SU-DHL-6 (cell line): ENCODE measurements around the gene GTF3C1.

ENCODE experiments used
- H2AFZ ChIP-seq: fragments of 200-600 bp; sonication (generic); 2 replicates; pipeline ENCODE4 v1.6.1; 2014; ENCODE audit warnings: low read depth, mild to moderate bottlenecking, moderate library complexity, mixed read lengths, antibody characterized with exemption, low read length; ENCODE audit not compliant: severe bottlenecking
- H3F3A ChIP-seq: fragments of 200-600 bp; shearing (Covaris generic); 2 replicates; pipeline ENCODE4 v1.6.0; 2016; ENCODE audit warnings: antibody characterized with exemption, mild to moderate bottlenecking; ENCODE audit not compliant: insufficient read depth
- H3K27ac ChIP-seq: fragments of 200-600 bp; sonication (generic); 2 replicates; pipeline ENCODE4 v1.5.1; 2016; ENCODE audit warnings: low read depth, mild to moderate bottlenecking, low read length, moderate library complexity, mixed read lengths
- H3K27me3 ChIP-seq: fragments of 200-600 bp; sonication (generic), shearing (Covaris generic); 2 replicates; pipeline ENCODE4 v1.6.0; 2014; ENCODE audit warnings: mild to moderate bottlenecking, low read length
- H3K36me3 ChIP-seq: fragments of 200-600 bp; sonication (generic); 2 replicates; pipeline ENCODE4 v1.6.1; 2014; ENCODE audit warnings: mild to moderate bottlenecking, low read length, mixed read lengths
- H3K4me2 ChIP-seq: fragments of 300-600, 200-600 bp; shearing (Covaris generic), sonication (generic); 2 replicates; pipeline ENCODE4 v1.6.0; 2014; ENCODE audit warnings: low read length, low read depth, mild to moderate bottlenecking; ENCODE audit not compliant: poor library complexity, severe bottlenecking
- H3K4me3 ChIP-seq: fragments of 200-600 bp; sonication (generic); 2 replicates; pipeline ENCODE4 v1.5.1; 2014; ENCODE audit warnings: antibody characterized with exemption, low read length, mild to moderate bottlenecking, mixed read lengths; ENCODE audit not compliant: insufficient read depth, poor library complexity, severe bottlenecking
- H3K79me2 ChIP-seq: fragments of 200-600 bp; sonication (generic); 2 replicates; pipeline ENCODE4 v1.6.1; 2014; ENCODE audit warnings: mild to moderate bottlenecking, low read length, moderate library complexity; ENCODE audit not compliant: insufficient read depth
- H3K9ac ChIP-seq: fragments of 200-600 bp; sonication (generic); 2 replicates; pipeline ENCODE4 v1.7.0; 2014; ENCODE audit warnings: mild to moderate bottlenecking, low read length
- H3K9me2 ChIP-seq: fragments of 200-600 bp; sonication (generic); replicated peaks from 2 replicates; pipeline ENCODE4 v1.6.1; 2014; ENCODE audit warnings: low read length; ENCODE audit not compliant: insufficient read depth
- H3K9me3 ChIP-seq: fragments of 200-600 bp; sonication (generic); 2 replicates; pipeline ENCODE4 v1.6.1; 2014; ENCODE audit warnings: low read length, mixed read lengths; ENCODE audit not compliant: insufficient read depth
- H4K20me1 ChIP-seq: fragments of 200-600 bp; sonication (generic); 2 replicates; pipeline ENCODE4 v1.6.1; 2014; ENCODE audit warnings: low read depth, mild to moderate bottlenecking, antibody characterized with exemption, low read length, moderate library complexity, mixed read lengths
- EZH2phosphoT487 ChIP-seq: fragments of 200-600 bp; sonication (generic), shearing (Covaris generic); conservative IDR thresholded peaks from 2 replicates; pipeline ENCODE4 v1.6.1; 2018; ENCODE audit warnings: mild to moderate bottlenecking, antibody characterized with exemption, low read length, moderate library complexity, mixed read lengths
- TF ChIP-seq, protein P1 (sequence below): fragments of 200-600 bp; sonication (generic); IDR thresholded peaks from one replicate; pipeline ENCODE4 v1.5.1; 2017; ENCODE audit warnings: antibody characterized with exemption, mild to moderate bottlenecking, low read length, moderate library complexity; ENCODE audit not compliant: insufficient read depth, poor library complexity, severe bottlenecking

GTF3C1 gene

DNA sequence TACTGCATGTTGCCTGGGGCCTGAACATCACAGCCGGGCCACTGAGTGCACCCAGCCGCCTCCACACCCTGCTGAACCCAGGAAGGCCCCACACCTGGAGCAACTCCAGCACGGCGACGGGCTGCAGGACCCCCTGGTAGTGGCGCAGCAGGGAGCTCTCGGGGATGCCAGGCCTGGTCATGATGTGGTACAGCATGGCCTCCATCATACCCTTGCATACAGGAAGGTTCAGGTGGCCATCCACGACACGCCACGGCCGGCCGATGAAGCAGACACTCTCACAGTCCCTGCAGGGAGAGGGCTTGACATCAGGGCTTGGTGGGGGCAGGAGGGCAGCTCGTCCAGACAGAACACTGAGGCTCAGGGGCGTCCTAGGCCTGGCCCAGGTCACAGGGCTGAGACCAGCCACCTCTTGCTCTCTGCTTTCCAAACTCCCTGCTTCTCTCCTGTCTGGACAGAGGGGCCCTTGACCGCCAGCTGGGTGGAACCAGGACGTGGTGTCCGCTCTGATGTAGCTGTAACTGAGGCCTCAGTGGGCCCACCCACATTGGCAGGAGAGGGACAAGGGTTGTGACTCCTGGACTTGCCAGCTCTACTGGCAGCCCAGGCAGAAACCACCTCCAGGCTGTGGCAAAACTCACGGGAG lies 87.4 kb downstream of the GTF3C1 start:
- peaks cover 3% of the 10 kb centered on the region; the same call in 1 of the 2 replicates for H3F3A ChIP-seq
- no peak overlapping the region for H2AFZ ChIP-seq
- H3K9ac ChIP-seq, result no peak overlapping the region
- H3K27me3 ChIP-seq, result no peaks in the 10 kb centered on the region
- H3K36me3 ChIP-seq, result no peaks in the 10 kb centered on the region
- no peak for TF ChIP-seq EZH2phosphoT487
- TF ChIP-seq, protein P1, sequence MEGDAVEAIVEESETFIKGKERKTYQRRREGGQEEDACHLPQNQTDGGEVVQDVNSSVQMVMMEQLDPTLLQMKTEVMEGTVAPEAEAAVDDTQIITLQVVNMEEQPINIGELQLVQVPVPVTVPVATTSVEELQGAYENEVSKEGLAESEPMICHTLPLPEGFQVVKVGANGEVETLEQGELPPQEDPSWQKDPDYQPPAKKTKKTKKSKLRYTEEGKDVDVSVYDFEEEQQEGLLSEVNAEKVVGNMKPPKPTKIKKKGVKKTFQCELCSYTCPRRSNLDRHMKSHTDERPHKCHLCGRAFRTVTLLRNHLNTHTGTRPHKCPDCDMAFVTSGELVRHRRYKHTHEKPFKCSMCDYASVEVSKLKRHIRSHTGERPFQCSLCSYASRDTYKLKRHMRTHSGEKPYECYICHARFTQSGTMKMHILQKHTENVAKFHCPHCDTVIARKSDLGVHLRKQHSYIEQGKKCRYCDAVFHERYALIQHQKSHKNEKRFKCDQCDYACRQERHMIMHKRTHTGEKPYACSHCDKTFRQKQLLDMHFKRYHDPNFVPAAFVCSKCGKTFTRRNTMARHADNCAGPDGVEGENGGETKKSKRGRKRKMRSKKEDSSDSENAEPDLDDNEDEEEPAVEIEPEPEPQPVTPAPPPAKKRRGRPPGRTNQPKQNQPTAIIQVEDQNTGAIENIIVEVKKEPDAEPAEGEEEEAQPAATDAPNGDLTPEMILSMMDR, result no peak
- no peaks in the 10 kb centered on the region for H3K9me3 ChIP-seq
- no peak overlapping the region for H3K4me2 ChIP-seq
- H3K4me3 ChIP-seq, result no peak overlapping the region
- H3K27ac ChIP-seq, result no peak overlapping the region
- no peaks in the 10 kb centered on the region for H3K79me2 ChIP-seq
- H3K9me2 ChIP-seq, result no peaks in the 10 kb centered on the region
- no peaks in the 10 kb centered on the region for H4K20me1 ChIP-seq

DNA sequence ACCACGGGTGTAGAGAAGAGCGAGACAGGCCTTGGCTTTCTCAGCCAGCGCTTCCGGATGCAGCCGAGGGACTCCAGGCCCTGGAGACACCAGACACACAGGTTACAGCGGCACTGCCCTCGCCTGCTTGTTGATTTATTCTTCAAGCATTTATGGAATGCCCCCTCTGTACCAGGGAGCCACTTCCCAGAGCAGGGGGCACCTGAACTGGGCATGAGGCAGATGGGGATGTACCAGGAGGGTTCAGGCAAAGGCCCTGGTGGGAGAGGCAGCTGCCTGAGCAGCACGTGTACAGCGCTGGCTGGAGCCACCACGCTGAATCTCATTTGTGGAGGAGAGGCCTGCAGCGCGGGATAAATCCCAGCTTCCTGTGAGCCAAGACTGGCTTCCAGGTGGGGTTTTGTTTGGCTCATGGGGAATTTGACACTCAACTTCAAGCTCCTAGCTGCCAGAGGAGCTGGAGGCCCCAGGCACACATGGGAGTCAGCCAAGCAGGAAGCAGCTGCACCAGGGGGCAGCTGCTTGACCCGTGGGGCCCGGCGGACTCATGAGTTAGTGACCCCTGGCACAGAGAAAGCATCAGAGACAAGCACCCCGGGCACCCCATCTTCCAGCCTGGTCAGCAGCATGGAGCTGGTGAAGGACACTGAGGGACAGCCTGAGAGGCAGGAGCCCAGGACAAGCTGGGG lies 88.1 kb downstream of the GTF3C1 start:
- Histone ChIP-seq H2AFZ (no peak overlapping the region), H4K20me1 (no peaks in the 10 kb centered on the region), H3K27me3 (no peaks in the 10 kb centered on the region), H3K79me2 (no peaks in the 10 kb centered on the region), H3K9me2 (no peaks in the 10 kb centered on the region), H3K9me3 (no peaks in the 10 kb centered on the region), H3K4me2 (no peak overlapping the region), H3K36me3 (no peaks in the 10 kb centered on the region), H3F3A (peaks cover 3% of the 10 kb centered on the region; the same call in 1 of the 2 replicates), H3K9ac (no peak overlapping the region), H3K4me3 (no peak overlapping the region), H3K27ac (no peak overlapping the region)
- no peak for TF ChIP-seq EZH2phosphoT487
- TF ChIP-seq, protein P1, result no peak

DNA sequence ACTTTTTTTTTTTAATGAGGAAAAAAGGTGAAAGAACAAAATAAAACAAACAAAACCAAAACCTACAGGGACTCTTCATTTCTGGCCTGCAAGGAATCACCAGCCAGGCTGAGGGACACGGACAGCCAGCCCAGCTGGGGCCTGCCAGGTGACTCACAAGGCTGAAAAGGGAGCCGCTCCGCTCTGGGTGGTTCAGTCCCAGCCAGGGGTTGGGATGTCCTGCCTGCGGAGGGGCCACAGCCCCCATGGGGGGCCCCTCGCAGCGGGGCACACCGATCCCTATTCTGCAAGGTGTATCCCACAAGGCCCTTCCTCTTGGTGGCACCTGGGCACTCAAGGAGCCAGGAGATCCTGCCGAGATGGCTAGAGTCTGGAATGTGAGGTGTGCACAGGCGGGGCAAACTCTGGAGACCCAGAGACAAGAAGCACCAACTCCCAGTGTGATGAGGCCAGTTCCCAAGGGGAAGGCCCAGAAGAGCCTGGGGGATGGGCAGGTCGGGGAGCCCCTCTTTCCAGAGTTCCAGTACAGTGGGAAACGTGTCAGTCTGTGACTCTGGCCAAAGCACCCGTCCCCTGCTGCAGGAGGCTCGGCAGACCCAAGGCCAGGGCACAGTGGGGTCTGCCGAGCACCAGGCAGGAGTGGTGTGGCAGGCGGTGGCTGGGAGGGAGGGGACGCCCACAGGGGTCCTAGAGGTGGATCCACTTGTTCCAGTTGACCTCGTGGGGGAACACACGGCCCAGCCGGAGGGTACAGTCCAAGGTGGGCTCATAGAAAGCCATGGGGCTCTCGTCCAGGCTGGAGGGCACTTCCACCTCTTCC lies 88.8 kb downstream of the GTF3C1 start:
- TF ChIP-seq EZH2phosphoT487, result no peak
- TF ChIP-seq, protein P1, result no peak

More for the DNA sequence above, 88.8 kb downstream of the GTF3C1 start:
- H2AFZ ChIP-seq, result no peak overlapping the region
- H3K9ac ChIP-seq, result no peak overlapping the region
- H3F3A ChIP-seq, result peaks cover 3% of the 10 kb centered on the region; the same call in 1 of the 2 replicates
- H3K27me3 ChIP-seq, result no peaks in the 10 kb centered on the region
- H4K20me1 ChIP-seq, result no peaks in the 10 kb centered on the region
- no peaks in the 10 kb centered on the region for H3K9me3 ChIP-seq
- H3K27ac ChIP-seq, result no peak overlapping the region
- no peaks in the 10 kb centered on the region for H3K36me3 ChIP-seq
- H3K9me2 ChIP-seq, result no peaks in the 10 kb centered on the region
- H3K79me2 ChIP-seq, result no peaks in the 10 kb centered on the region
- no peak overlapping the region for H3K4me2 ChIP-seq
- no peak overlapping the region for H3K4me3 ChIP-seq
